ENCODE data around the gene GPT2.
A peak's percentile ranks its signal among the peaks of the same experiment; 100 is the strongest.

DNA sequence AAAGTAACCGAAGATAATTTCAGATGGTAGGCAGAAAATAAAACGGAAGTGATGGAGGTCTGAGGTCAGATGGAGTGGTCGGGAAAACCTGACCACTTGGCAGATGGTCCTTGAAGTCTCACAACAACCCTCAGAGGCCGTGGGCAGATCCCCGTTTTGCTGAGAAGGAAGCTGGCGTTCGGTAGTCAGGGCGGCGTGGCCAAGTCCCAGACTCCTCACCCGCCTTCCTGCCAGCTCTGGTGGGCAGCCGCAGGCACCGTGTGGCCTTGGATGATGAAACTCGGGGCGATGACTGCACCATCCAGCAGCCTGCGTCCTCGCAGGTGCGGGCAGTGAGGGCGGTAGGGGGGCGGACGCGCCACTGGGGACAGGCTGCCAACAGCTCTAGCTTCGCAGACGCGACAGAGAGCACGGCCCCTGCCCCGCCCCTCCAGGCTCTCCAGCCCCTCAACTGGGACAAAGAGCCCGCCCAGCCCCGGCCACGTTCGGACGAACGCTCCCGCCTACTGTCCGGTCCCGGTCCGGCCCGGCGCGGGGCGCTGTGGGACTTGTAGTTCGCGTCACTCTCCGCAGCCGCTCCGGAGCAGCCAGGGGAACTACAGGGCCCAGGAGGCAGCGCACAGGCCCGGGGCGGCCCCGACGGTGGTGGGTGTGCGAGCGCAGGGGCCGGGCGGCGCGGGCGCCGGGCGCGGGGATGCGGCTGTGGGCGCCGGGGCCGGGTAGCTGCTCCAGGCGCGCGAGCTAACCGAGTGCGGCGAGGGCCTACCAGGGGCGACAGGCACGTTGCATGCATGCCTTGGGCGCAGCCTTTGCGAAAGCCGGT is at the start of gene GPT2:
- peak; percentile 43; the same call in 1 of the 2 replicates for TF ChIP-seq TAF1 (IDR thresholded peaks at IDR 0.05; ENCODE audit: borderline replicate concordance, insufficient read depth, low read length)
- 0 out of 2 replicates have a peak, but pooled peaks have one; percentile 59 for TF ChIP-seq POLR2AphosphoS5 (IDR thresholded peaks at IDR 0.05; ENCODE audit: low read depth, low read length)
- TF ChIP-seq FOXP2 (optimal IDR thresholded peaks at IDR 0.05; ENCODE audit: borderline replicate concordance, extremely low read depth, extremely low read length, insufficient read depth), result peak; percentile 87
- TF ChIP-seq, protein P1, sequence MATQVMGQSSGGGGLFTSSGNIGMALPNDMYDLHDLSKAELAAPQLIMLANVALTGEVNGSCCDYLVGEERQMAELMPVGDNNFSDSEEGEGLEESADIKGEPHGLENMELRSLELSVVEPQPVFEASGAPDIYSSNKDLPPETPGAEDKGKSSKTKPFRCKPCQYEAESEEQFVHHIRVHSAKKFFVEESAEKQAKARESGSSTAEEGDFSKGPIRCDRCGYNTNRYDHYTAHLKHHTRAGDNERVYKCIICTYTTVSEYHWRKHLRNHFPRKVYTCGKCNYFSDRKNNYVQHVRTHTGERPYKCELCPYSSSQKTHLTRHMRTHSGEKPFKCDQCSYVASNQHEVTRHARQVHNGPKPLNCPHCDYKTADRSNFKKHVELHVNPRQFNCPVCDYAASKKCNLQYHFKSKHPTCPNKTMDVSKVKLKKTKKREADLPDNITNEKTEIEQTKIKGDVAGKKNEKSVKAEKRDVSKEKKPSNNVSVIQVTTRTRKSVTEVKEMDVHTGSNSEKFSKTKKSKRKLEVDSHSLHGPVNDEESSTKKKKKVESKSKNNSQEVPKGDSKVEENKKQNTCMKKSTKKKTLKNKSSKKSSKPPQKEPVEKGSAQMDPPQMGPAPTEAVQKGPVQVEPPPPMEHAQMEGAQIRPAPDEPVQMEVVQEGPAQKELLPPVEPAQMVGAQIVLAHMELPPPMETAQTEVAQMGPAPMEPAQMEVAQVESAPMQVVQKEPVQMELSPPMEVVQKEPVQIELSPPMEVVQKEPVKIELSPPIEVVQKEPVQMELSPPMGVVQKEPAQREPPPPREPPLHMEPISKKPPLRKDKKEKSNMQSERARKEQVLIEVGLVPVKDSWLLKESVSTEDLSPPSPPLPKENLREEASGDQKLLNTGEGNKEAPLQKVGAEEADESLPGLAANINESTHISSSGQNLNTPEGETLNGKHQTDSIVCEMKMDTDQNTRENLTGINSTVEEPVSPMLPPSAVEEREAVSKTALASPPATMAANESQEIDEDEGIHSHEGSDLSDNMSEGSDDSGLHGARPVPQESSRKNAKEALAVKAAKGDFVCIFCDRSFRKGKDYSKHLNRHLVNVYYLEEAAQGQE (IDR thresholded peaks at IDR 0.05; ENCODE audit: insufficient read depth in 1 of 2, low read depth in 2 of 2, low read length in 2 of 2), result 0 out of 4 replicates have a peak, but pooled peaks of 1 of the 2 experiments have one; percentile 28
- peak; percentile 56; the same call in 1 of the 2 replicates for TF ChIP-seq SIN3A (IDR thresholded peaks at IDR 0.05; ENCODE audit: borderline replicate concordance, insufficient read depth, low read length)

Measured in PFSK-1 (cell line).